Fibroblast of skin of left biceps (primary cell): Measurements from ENCODE around the gene RND3.

Experiments used
- DNase-seq, 2 experiments: peaks; one replicate each; pipeline ENCODE4 v3.0.0-alpha.2; 2013; ENCODE audit warnings: low read depth in 2 of 2

Gene RND3

GRCh38 chr2:150441784-150442183 lies 45.7 kb downstream of the RND3 start:
- no peak for DNase-seq

GRCh38 chr2:150441226-150441625 lies 46.2 kb downstream of the RND3 start:
- DNase-seq = no peak

- no peak for DNase-seq
These were observed 48.8 kb downstream of the RND3 start for GRCh38 chr2:150438654-150439053.

- DNase-seq = no peak
These were observed 49.4 kb downstream of the RND3 start for GRCh38 chr2:150438041-150438440.

GRCh38 chr2:150432312-150432625 lies 55.2 kb downstream of the RND3 start:
- DNase-seq = no peak

GRCh38 chr2:150431561-150432311 lies 55.7 kb downstream of the RND3 start:
- DNase-seq = no peak

GRCh38 chr2:150429384-150429961 lies 58.0 kb downstream of the RND3 start:
- DNase-seq = no peak

GRCh38 chr2:150428641-150429040 lies 58.8 kb downstream of the RND3 start:
- DNase-seq = no peak

GRCh38 chr2:150427298-150427697 lies 60.2 kb downstream of the RND3 start:
- no peak for DNase-seq

GRCh38 chr2:150426724-150427123 lies 60.7 kb downstream of the RND3 start:
- DNase-seq = no peak

- no peak for DNase-seq
These were observed 61.2 kb downstream of the RND3 start for GRCh38 chr2:150426315-150426714.

- DNase-seq = no peak
These were observed 62.1 kb downstream of the RND3 start for GRCh38 chr2:150425121-150425955.

GRCh38 chr2:150424406-150424805 lies 63.1 kb downstream of the RND3 start:
- peak; percentile 10 to 16 for DNase-seq

- no peak for DNase-seq
These were observed 66.3 kb downstream of the RND3 start for GRCh38 chr2:150421126-150421651.

GRCh38 chr2:150418916-150419315 lies 68.6 kb downstream of the RND3 start:
- no peak for DNase-seq
